ENCODE data around the gene PANK4.

The PANK4 gene

GRCh38 chr1:2544093-2544874 lies 17.9 kb upstream of the PANK4 start:
- DNase-seq: no peak

- DNase-seq: peak; percentile 43
These were observed 17.2 kb upstream of the PANK4 start for GRCh38 chr1:2543543-2544092.

- DNase-seq: no peak
These were observed 16.0 kb upstream of the PANK4 start for GRCh38 chr1:2542246-2542915.

GRCh38 chr1:2541619-2542245 lies 15.3 kb upstream of the PANK4 start:
- DNase-seq: peak; percentile 67

- no peak for DNase-seq
These were observed 14.6 kb upstream of the PANK4 start for GRCh38 chr1:2540816-2541492.

- no peak for DNase-seq
These were observed 13.0 kb upstream of the PANK4 start for GRCh38 chr1:2539312-2539907.

GRCh38 chr1:2538872-2539271 lies 12.5 kb upstream of the PANK4 start:
- no peak for DNase-seq

GRCh38 chr1:2538376-2538775 lies 12.0 kb upstream of the PANK4 start:
- DNase-seq: no peak

GRCh38 chr1:2537784-2538115 lies 11.4 kb upstream of the PANK4 start:
- DNase-seq: no peak

- no peak for DNase-seq
These were observed 9.6 kb upstream of the PANK4 start for GRCh38 chr1:2535981-2536380.

- DNase-seq: no peak
These were observed 9.1 kb upstream of the PANK4 start for GRCh38 chr1:2535455-2535854.

- DNase-seq: peak; percentile 83
These were observed 8.5 kb upstream of the PANK4 start for GRCh38 chr1:2534687-2535441.

GRCh38 chr1:2534315-2534686 lies 7.9 kb upstream of the PANK4 start:
- no peak for DNase-seq

- DNase-seq: no peak
These were observed 7.0 kb upstream of the PANK4 start for GRCh38 chr1:2533365-2533764.

- no peak for DNase-seq
These were observed 6.2 kb upstream of the PANK4 start for GRCh38 chr1:2532485-2533160.

GRCh38 chr1:2530513-2531361 lies 4.3 kb upstream of the PANK4 start:
- DNase-seq: peak; percentile 50

GRCh38 chr1:2529784-2530512 lies 3.6 kb upstream of the PANK4 start, which contains the start of gene HES5:
Gene HES5, minus strand, starts transcription at chr1:2530263. Its CDS starts 99 bp downstream, at chr1:2530164.
- DNase-seq: peak; percentile 75

GRCh38 chr1:2528966-2529783 lies 2.8 kb upstream of the PANK4 start:
- DNase-seq: peak; percentile 88

- no peak for DNase-seq
These were observed 2.2 kb upstream of the PANK4 start for GRCh38 chr1:2528611-2528965.

Data from COR-L47 (cell line).